Ovary (tissue), 9 donors: ENCODE measurements around the gene PTPN21. TPM values are rescaled to one million over a fixed set of nuclear protein-coding genes. Genes with fewer than 3 reads are reported as not detected.

Experiments used
- DNase-seq, 5 donors: peaks; one replicate each; pipeline ENCODE4 v3.0.0-alpha.2; 2019 to 2020
- H3K27ac ChIP-seq, 2 donors: fragments of 200-600 bp; one replicate each; pipeline versions ENCODE4 v1.5.1 to v1.8.0; 2019 to 2022
- H3K27me3 ChIP-seq: fragments of 200-600 bp; one replicate; pipeline ENCODE4 v1.8.0; 2022
- H3K36me3 ChIP-seq: fragments of 200-600 bp; sonication (generic); one replicate; pipeline ENCODE4 v1.5.1; 2019
- H3K4me1 ChIP-seq: one replicate; pipeline ENCODE4 v1.8.1; 2013; ENCODE audit warnings: mild to moderate bottlenecking, moderate library complexity; ENCODE audit not compliant: insufficient read depth
- H3K4me3 ChIP-seq: fragments of 200-600 bp; sonication (generic); one replicate; pipeline ENCODE4 v1.5.1; 2017
- H3K9me3 ChIP-seq, 2 donors: fragments of 200-600 bp in 1 of 2; sonication (generic) in 1 of 2; one replicate each; pipeline versions ENCODE4 v1.5.1 to v1.8.1; 2013 to 2019; ENCODE audit warnings: mild to moderate bottlenecking in 1 of 2, moderate library complexity in 1 of 2
- CTCF ChIP-seq, 3 donors: fragments of 450-650 bp in 2 of 3; fragments of 200-600 bp in 1 of 3; IDR thresholded peaks; one replicate each; pipeline versions ENCODE4 v1.5.1 to v1.8.0; 2016 to 2022; ENCODE audit warnings: antibody characterized with exemption in 3 of 3, mild to moderate bottlenecking in 1 of 3
- EP300 ChIP-seq: sonication (generic); formaldehyde crosslinking; IDR thresholded peaks from one replicate; pipeline ENCODE4 v1.6.1; 2017; ENCODE audit warnings: antibody characterized with exemption
- POLR2A ChIP-seq: fragments of 450-650 bp; IDR thresholded peaks from one replicate; pipeline ENCODE4 v1.6.1; 2017; ENCODE audit warnings: antibody characterized with exemption, mild to moderate bottlenecking, moderate library complexity
- WGBS, 3 donors: extraction: QIAGEN DNeasy Blood & Tissue Kit in 1 of 3; methylation state at CpG; one replicate each; pipeline versions ENCODE4 v1.1.5 to v1.1.7; 2013 to 2017; 5-methylcytosine and 5-hydroxymethylcytosine counted together
- intact Hi-C, 4 donors: fragments of 100-400 bp; cut with DNase I; formaldehyde crosslinking; loops; one replicate each; pipeline versions ENCODE4 v1.11.0 to v1.15.1; 2022 to 2023
- polyA plus RNA-seq, 2 donors: library from polyadenylated mRNA; stranded (reverse); fragments of 200-250 nt in 1 of 2; fragments of 350-450 nt in 1 of 2; fragmentation: Illumina TruSeq in 1 of 2; extraction: RNeasy Lipid Tissue Mini Kit (QIAGEN cat#74804) in 1 of 2; gene quantifications; one replicate each; pipeline ENCODE4 v1.2.3, GENCODE V29; 2013 to 2014
- total RNA-seq, 7 donors: library from RNA; depleted of rRNA in 2 of 7; stranded (reverse); fragments of >200 nt in 2 of 7; fragmentation: NEBNext Ultra II Directional in 3 of 7; extraction: Animal tissue kit (Norgen Biotek cat#: 25700) in 3 of 7; gene quantifications; one replicate each; pipeline versions ENCODE4 v1.1.0 to v1.2.4, GENCODE V29; 2016 to 2023
- donor health status: DM: no; HTN: no; CAD: no; lungs with moderate emphysema.
- donor health status: DM: no; HTN: no; CAD: no.
- donor health status: Bipolar disorder and iron deficiency.
- donor health status: DM: yes; HTN: yes; CAD: no.
- donor health status: DM: no; HTN: no; CAD: no.
- donor health status: DM: yes; HTN: yes; CAD: no.

The PTPN21 gene
- total and polyA plus RNA-seq, 9 donors = 12.0 to 76.7 (median 26.3) TPM

- peaks cover 3% of the 10 kb centered on the region for H3K4me1 ChIP-seq
- TF ChIP-seq EP300 (no peak), POLR2A (no peak), CTCF (IDR thresholded peaks at IDR 0.05) (no peak)
- no peak for DNase-seq
- peaks cover 0 to 11% of the 10 kb centered on the region in 2 donors for H3K9me3 ChIP-seq
- no peak overlapping the region for H3K4me3 ChIP-seq
- no peaks in the 10 kb centered on the region for H3K27me3 ChIP-seq
- H3K36me3 ChIP-seq = no peaks in the 10 kb centered on the region
- no peak overlapping the region for H3K27ac ChIP-seq
- intact Hi-C loops = no loop called here
- WGBS, 3 donors = 79 to 89% (median 85%) methylated on average over 4 of the region's 4 CpGs
These were observed 91.5 kb downstream of the PTPN21 start for GRCh38 chr14:88463318-88463717.

- Histone ChIP-seq H3K36me3 (no peaks in the 10 kb centered on the region), H3K4me1 (no peaks in the 10 kb centered on the region), H3K27me3 (no peaks in the 10 kb centered on the region), H3K27ac (no peak overlapping the region), H3K4me3 (no peak overlapping the region), H3K9me3 (no peaks in the 10 kb centered on the region)
- 63 to 76% (median 71%) methylated on average over 2 of the region's 2 CpGs for WGBS, 3 donors
- no peak for TF ChIP-seq CTCF (IDR thresholded peaks at IDR 0.05)
- no peak for TF ChIP-seq POLR2A
- no peak for TF ChIP-seq EP300
- no peak for DNase-seq
- intact Hi-C loops = no loop called here
These were observed 99.9 kb downstream of the PTPN21 start for GRCh38 chr14:88454886-88455285.

GRCh38 chr14:88452231-88452630 is 102.6 kb downstream of the PTPN21 start:
- H3K4me3 ChIP-seq = no peak overlapping the region
- H3K27ac ChIP-seq = no peak overlapping the region
- WGBS, 3 donors = 94 to 97% (median 94%) methylated on average over 4 of the region's 4 CpGs
- H3K9me3 ChIP-seq = no peaks in the 10 kb centered on the region
- intact Hi-C loops = no loop called here
- H3K27me3 ChIP-seq = no peaks in the 10 kb centered on the region
- TF ChIP-seq CTCF (IDR thresholded peaks at IDR 0.05) (no peak), POLR2A (no peak), EP300 (no peak)
- no peaks in the 10 kb centered on the region for H3K4me1 ChIP-seq
- DNase-seq = no peak
- H3K36me3 ChIP-seq = no peaks in the 10 kb centered on the region

GRCh38 chr14:88439088-88439487 is 115.7 kb downstream of the PTPN21 start:
- intact Hi-C loops = no loop called here
- Histone ChIP-seq H3K4me1 (no peaks in the 10 kb centered on the region), H3K27ac (no peak overlapping the region), H3K27me3 (no peaks in the 10 kb centered on the region), H3K4me3 (no peak overlapping the region), H3K9me3 (no peaks in the 10 kb centered on the region), H3K36me3 (no peaks in the 10 kb centered on the region)
- TF ChIP-seq CTCF (IDR thresholded peaks at IDR 0.05) = no peak
- no peak for TF ChIP-seq EP300
- TF ChIP-seq POLR2A = no peak
- 87 to 94% (median 88%) methylated on average over 2 of the region's 2 CpGs for WGBS, 3 donors
- no peak for DNase-seq

GRCh38 chr14:88437658-88438057 is 117.1 kb downstream of the PTPN21 start:
- Histone ChIP-seq H3K36me3 (no peaks in the 10 kb centered on the region), H3K4me1 (no peaks in the 10 kb centered on the region), H3K9me3 (no peaks in the 10 kb centered on the region), H3K27ac (no peak overlapping the region), H3K27me3 (no peaks in the 10 kb centered on the region), H3K4me3 (no peak overlapping the region)
- WGBS, 3 donors = 87 to 90% (median 87%) methylated on average over 5 of the region's 5 CpGs
- TF ChIP-seq CTCF (IDR thresholded peaks at IDR 0.05) = no peak
- TF ChIP-seq POLR2A = no peak
- no peak for TF ChIP-seq EP300
- intact Hi-C loops = no loop called here
- DNase-seq = no peak
